Measurements from ENCODE around the gene TXNDC17.

Gene TXNDC17

DNA sequence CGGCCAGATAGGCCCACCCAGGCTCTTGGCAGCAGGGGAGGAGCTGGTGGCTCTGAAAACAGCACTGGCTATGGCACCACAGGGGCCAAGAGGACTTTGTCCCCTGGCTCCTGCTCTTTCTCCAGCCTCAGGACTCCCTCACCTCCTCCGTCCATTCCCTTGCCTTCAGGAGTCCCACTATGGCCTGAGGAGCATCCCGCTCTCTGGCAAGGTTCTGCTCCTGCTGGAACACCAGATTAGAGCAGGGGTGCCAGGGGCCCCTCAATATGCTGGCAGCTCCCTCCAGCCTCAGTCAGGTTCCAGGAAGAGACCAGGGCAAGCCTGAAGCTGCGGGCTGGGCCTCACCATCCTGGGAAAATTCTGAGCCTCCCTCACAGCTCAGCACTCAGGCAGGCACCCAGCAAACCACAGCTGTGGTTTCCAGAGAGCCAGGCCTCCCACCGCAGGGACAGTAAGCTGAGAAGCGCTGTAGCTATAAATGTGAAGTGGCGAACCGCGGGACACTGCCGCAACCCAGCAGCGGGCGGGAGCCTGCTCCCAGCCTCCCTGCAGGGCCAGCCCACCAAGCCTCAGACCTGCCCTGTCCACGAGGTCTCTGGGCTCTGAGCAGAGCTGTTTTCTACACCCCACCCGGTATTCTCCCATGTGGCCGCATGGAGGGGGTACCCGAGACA lies 36.4 kb downstream of the TXNDC17 start (continued):
- TF ChIP-seq ZBTB11 (tag by site-specific recombination; conservative IDR thresholded peaks at IDR 0.05; ENCODE audit: low read depth): no peak
- TF ChIP-seq, protein P1, sequence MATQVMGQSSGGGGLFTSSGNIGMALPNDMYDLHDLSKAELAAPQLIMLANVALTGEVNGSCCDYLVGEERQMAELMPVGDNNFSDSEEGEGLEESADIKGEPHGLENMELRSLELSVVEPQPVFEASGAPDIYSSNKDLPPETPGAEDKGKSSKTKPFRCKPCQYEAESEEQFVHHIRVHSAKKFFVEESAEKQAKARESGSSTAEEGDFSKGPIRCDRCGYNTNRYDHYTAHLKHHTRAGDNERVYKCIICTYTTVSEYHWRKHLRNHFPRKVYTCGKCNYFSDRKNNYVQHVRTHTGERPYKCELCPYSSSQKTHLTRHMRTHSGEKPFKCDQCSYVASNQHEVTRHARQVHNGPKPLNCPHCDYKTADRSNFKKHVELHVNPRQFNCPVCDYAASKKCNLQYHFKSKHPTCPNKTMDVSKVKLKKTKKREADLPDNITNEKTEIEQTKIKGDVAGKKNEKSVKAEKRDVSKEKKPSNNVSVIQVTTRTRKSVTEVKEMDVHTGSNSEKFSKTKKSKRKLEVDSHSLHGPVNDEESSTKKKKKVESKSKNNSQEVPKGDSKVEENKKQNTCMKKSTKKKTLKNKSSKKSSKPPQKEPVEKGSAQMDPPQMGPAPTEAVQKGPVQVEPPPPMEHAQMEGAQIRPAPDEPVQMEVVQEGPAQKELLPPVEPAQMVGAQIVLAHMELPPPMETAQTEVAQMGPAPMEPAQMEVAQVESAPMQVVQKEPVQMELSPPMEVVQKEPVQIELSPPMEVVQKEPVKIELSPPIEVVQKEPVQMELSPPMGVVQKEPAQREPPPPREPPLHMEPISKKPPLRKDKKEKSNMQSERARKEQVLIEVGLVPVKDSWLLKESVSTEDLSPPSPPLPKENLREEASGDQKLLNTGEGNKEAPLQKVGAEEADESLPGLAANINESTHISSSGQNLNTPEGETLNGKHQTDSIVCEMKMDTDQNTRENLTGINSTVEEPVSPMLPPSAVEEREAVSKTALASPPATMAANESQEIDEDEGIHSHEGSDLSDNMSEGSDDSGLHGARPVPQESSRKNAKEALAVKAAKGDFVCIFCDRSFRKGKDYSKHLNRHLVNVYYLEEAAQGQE (tag by site-specific recombination; IDR thresholded peaks at IDR 0.05): no peak
- no peak for TF ChIP-seq REPIN1 (tag by site-specific recombination; IDR thresholded peaks at IDR 0.05; ENCODE audit: low read depth)
- no peak for TF ChIP-seq ZNF621 (tag by site-specific recombination; IDR thresholded peaks at IDR 0.05)
- TF ChIP-seq, protein P2, sequence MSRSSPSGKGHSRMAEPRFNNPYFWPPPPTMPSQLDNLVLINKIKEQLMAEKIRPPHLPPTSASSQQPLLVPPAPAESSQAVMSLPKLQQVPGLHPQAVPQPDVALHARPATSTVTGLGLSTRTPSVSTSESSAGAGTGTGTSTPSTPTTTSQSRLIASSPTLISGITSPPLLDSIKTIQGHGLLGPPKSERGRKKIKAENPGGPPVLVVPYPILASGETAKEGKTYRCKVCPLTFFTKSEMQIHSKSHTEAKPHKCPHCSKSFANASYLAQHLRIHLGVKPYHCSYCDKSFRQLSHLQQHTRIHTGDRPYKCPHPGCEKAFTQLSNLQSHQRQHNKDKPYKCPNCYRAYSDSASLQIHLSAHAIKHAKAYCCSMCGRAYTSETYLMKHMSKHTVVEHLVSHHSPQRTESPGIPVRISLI (tag by site-specific recombination; IDR thresholded peaks at IDR 0.05): no peak
- TF ChIP-seq ZBTB48 (tag by site-specific recombination; IDR thresholded peaks at IDR 0.05): no peak
- TF ChIP-seq ZNF585B (tag by site-specific recombination; IDR thresholded peaks at IDR 0.05): no peak
- TF ChIP-seq ZNF792 (tag by site-specific recombination; IDR thresholded peaks at IDR 0.05): no peak
- TF ChIP-seq ZNF830 (tag by site-specific recombination; IDR thresholded peaks at IDR 0.05; ENCODE audit: low read depth): no peak
- TF ChIP-seq GLIS2 (tag by site-specific recombination; IDR thresholded peaks at IDR 0.05): 0 out of 2 replicates have a peak, but pooled peaks have one; percentile 29
- TF ChIP-seq PBX3 (CRISPR knock-in tag; IDR thresholded peaks at IDR 0.05): no peak
- no peak for TF ChIP-seq FEZF1 (tag by site-specific recombination; IDR thresholded peaks at IDR 0.05)
- 0 out of 2 replicates have a peak, but pooled peaks have one; percentile 13 for TF ChIP-seq PRDM4 (tag by site-specific recombination; IDR thresholded peaks at IDR 0.05)
- TF ChIP-seq ZNF600 (tag by site-specific recombination; IDR thresholded peaks at IDR 0.05): peak; percentile 49; the same call in 1 of the 2 replicates
- TF ChIP-seq KLF17 (tag by site-specific recombination; IDR thresholded peaks at IDR 0.05): no peak
- no peak for TF ChIP-seq ZNF473 (tag by site-specific recombination; IDR thresholded peaks at IDR 0.05)
- TF ChIP-seq ZSCAN23 (tag by site-specific recombination; IDR thresholded peaks at IDR 0.05): no peak
- no peak for TF ChIP-seq KLF8 (tag by site-specific recombination; IDR thresholded peaks at IDR 0.05)
- no peak for TF ChIP-seq ZBTB44 (tag by site-specific recombination; IDR thresholded peaks at IDR 0.05)
- TF ChIP-seq ZNF596 (tag by site-specific recombination; IDR thresholded peaks at IDR 0.05): no peak
- TF ChIP-seq ZIC2 (tag by site-specific recombination; IDR thresholded peaks at IDR 0.05): peak; percentile 99
- no peak for TF ChIP-seq ZNF174 (tag by site-specific recombination; IDR thresholded peaks at IDR 0.05)
- TF ChIP-seq BCL11A (tag by site-specific recombination; IDR thresholded peaks at IDR 0.05; ENCODE audit: low read depth): no peak
